COR-L47 (cell line): ENCODE results near the gene SLC44A4.
"Not testable (repeated sequence)": the region's sequence is repeated elsewhere in the genome, so short reads cannot be mapped to it uniquely, and the experiment has no call there.

Source experiments
- DNase-seq: peaks from one replicate; lab custom pipeline; 2025; lab: John Stamatoyannopoulos, UW

Gene SLC44A4

GRCh38 chr6:31827286-31828079 is 51.3 kb downstream of the SLC44A4 start, which contains the start of gene HSPA1B:
TSS of gene HSPA1B (plus strand) at chr6:31827738. CDS start at chr6:31827951, 213 bp downstream.
- DNase-seq = peak; percentile 100

GRCh38 chr6:31826793-31827285 is 52.0 kb downstream of the SLC44A4 start:
- peak; percentile 60 for DNase-seq

GRCh38 chr6:31825553-31825952 is 53.2 kb downstream of the SLC44A4 start:
- no peak for DNase-seq

GRCh38 chr6:31823592-31824196 is 55.1 kb downstream of the SLC44A4 start:
- DNase-seq = not testable (repeated sequence)

GRCh38 chr6:31822036-31822821 is 56.6 kb downstream of the SLC44A4 start:
- peak; percentile 36 for DNase-seq

- DNase-seq = peak; percentile 36
Measured at GRCh38 chr6:31821301-31822035, 57.3 kb downstream of the SLC44A4 start.

- DNase-seq = not testable (repeated sequence)
Measured at GRCh38 chr6:31820399-31820798, 58.4 kb downstream of the SLC44A4 start.

GRCh38 chr6:31819871-31820299 is 58.9 kb downstream of the SLC44A4 start:
- DNase-seq = no peak

- DNase-seq = not testable (repeated sequence)
Measured at GRCh38 chr6:31817929-31818511, 60.8 kb downstream of the SLC44A4 start.

GRCh38 chr6:31817133-31817928 is 61.5 kb downstream of the SLC44A4 start:
- not testable (repeated sequence) for DNase-seq

GRCh38 chr6:31815025-31815838 is 63.6 kb downstream of the SLC44A4 start, which contains the start of the genes HSPA1A and HSPA1L:
TSS of gene HSPA1A (plus strand) at chr6:31815543. CDS start at chr6:31815757, 214 bp downstream.
TSS of gene HSPA1L (minus strand) at chr6:31815283. CDS start at chr6:31811972, 3,311 bp downstream.
- peak; percentile 92 for DNase-seq

GRCh38 chr6:31814677-31815024 is 64.1 kb downstream of the SLC44A4 start:
- DNase-seq = peak; percentile 94

GRCh38 chr6:31813465-31813849 is 65.3 kb downstream of the SLC44A4 start:
- DNase-seq = no peak
